HL-60 (cell line): Measurements from ENCODE around the gene TRIM54.

Experiments
- CTCF ChIP-seq: IDR thresholded peaks from one replicate; pipeline ENCODE4 v1.5.1; 2011; ENCODE audit warnings: low read length, control low read depth, inconsistent platforms; ENCODE audit not compliant: insufficient read depth
- GABPA ChIP-seq: IDR thresholded peaks from 2 replicates; pipeline ENCODE4 v1.6.1; 2012; ENCODE audit warnings: low read depth
- POLR2AphosphoS5 ChIP-seq: IDR thresholded peaks from 2 replicates; pipeline ENCODE4 v1.6.1; 2012; ENCODE audit warnings: low read depth
- REST ChIP-seq: IDR thresholded peaks from 2 replicates; pipeline ENCODE4 v1.6.1; 2012; ENCODE audit warnings: low read depth; ENCODE audit not compliant: insufficient replicate concordance
- SPI1 ChIP-seq: IDR thresholded peaks from 2 replicates; pipeline ENCODE4 v1.6.1; 2012; ENCODE audit warnings: low read depth, mild to moderate bottlenecking, borderline replicate concordance

- no peak for TF ChIP-seq CTCF
- TF ChIP-seq POLR2AphosphoS5, result no peak
- no peak for TF ChIP-seq REST
- TF ChIP-seq GABPA, result no peak
- TF ChIP-seq SPI1, result no peak
Measured at GRCh38 chr2:27285481-27285880, 3.3 kb downstream of the TRIM54 start.
